T-helper 22 cell (primary cell): Measurements from ENCODE around the gene FADS2.

Experiments
- DNase-seq: peaks from one replicate; pipeline ENCODE4 v3.0.0-alpha.2; 2020; ENCODE audit warnings: low read depth

The FADS2 gene

GRCh38 chr11:61847914-61848581 is 19.9 kb downstream of the FADS2 start:
- no peak for DNase-seq

- DNase-seq, result no peak
These were observed 20.5 kb downstream of the FADS2 start for GRCh38 chr11:61848631-61849030.

GRCh38 chr11:61850687-61851086 is 22.6 kb downstream of the FADS2 start:
- no peak for DNase-seq

GRCh38 chr11:61851113-61851899 is 23.2 kb downstream of the FADS2 start:
- DNase-seq, result no peak

- no peak for DNase-seq
These were observed 23.8 kb downstream of the FADS2 start for GRCh38 chr11:61851900-61852295.

GRCh38 chr11:61853698-61854169 is 25.6 kb downstream of the FADS2 start:
- DNase-seq, result no peak

GRCh38 chr11:61854206-61854895 is 26.3 kb downstream of the FADS2 start:
- no peak for DNase-seq

GRCh38 chr11:61854966-61855714 is 27.0 kb downstream of the FADS2 start:
- no peak for DNase-seq

- no peak for DNase-seq
These were observed 28.0 kb downstream of the FADS2 start for GRCh38 chr11:61855939-61856680.

GRCh38 chr11:61860054-61860903 is 32.2 kb downstream of the FADS2 start:
- DNase-seq, result no peak

GRCh38 chr11:61861634-61862033 is 33.5 kb downstream of the FADS2 start:
- DNase-seq, result no peak

- DNase-seq, result no peak
These were observed 34.8 kb downstream of the FADS2 start for GRCh38 chr11:61862714-61863547.

- no peak for DNase-seq
These were observed 35.5 kb downstream of the FADS2 start for GRCh38 chr11:61863548-61864081.

- DNase-seq, result no peak
These were observed 37.0 kb downstream of the FADS2 start for GRCh38 chr11:61864814-61865775.

- no peak for DNase-seq
These were observed 38.3 kb downstream of the FADS2 start for GRCh38 chr11:61866231-61866957.

- no peak for DNase-seq
These were observed 38.9 kb downstream of the FADS2 start for GRCh38 chr11:61866958-61867343.
